Measurements from ENCODE around the gene XPR1.

XPR1 gene

GRCh38 chr1:180915426-180915965, 283.7 kb downstream of the XPR1 start:
- DNase-seq (ENCODE audit: low spot score) = no peak

- no peak for DNase-seq (ENCODE audit: low spot score)
Measured at GRCh38 chr1:180916012-180916770, 284.4 kb downstream of the XPR1 start.

GRCh38 chr1:180916771-180917170, 284.9 kb downstream of the XPR1 start:
- DNase-seq (ENCODE audit: low spot score) = no peak

GRCh38 chr1:180917306-180918065, 285.7 kb downstream of the XPR1 start:
- no peak for DNase-seq (ENCODE audit: low spot score)

GRCh38 chr1:180918519-180918918, 286.7 kb downstream of the XPR1 start:
- no peak for DNase-seq (ENCODE audit: low spot score)

- DNase-seq (ENCODE audit: low spot score) = no peak
Measured at GRCh38 chr1:180919183-180919700, 287.4 kb downstream of the XPR1 start.

- no peak for DNase-seq (ENCODE audit: low spot score)
Measured at GRCh38 chr1:180920193-180920592, 288.4 kb downstream of the XPR1 start.

GRCh38 chr1:180920702-180921101, 288.9 kb downstream of the XPR1 start:
- no peak for DNase-seq (ENCODE audit: low spot score)

- DNase-seq (ENCODE audit: low spot score) = no peak
Measured at GRCh38 chr1:180921386-180921785, 289.6 kb downstream of the XPR1 start.

- no peak for DNase-seq (ENCODE audit: low spot score)
Measured at GRCh38 chr1:180921891-180922630, 290.2 kb downstream of the XPR1 start.

- no peak for DNase-seq (ENCODE audit: low spot score)
Measured at GRCh38 chr1:180922631-180923015, 290.8 kb downstream of the XPR1 start.

GRCh38 chr1:180923021-180923841, 291.4 kb downstream of the XPR1 start:
- peak; percentile 37 for DNase-seq (ENCODE audit: low spot score)

GRCh38 chr1:180923887-180924286, 292.1 kb downstream of the XPR1 start:
- DNase-seq (ENCODE audit: low spot score) = no peak

GRCh38 chr1:180924939-180925338, 293.1 kb downstream of the XPR1 start:
- no peak for DNase-seq (ENCODE audit: low spot score)

- DNase-seq (ENCODE audit: low spot score) = no peak
Measured at GRCh38 chr1:180925471-180926051, 293.7 kb downstream of the XPR1 start.

- DNase-seq (ENCODE audit: low spot score) = peak; percentile 86
Measured at GRCh38 chr1:180926164-180926981, 294.6 kb downstream of the XPR1 start.

- DNase-seq (ENCODE audit: low spot score) = peak; percentile 77
Measured at GRCh38 chr1:180927348-180927747, 295.5 kb downstream of the XPR1 start.

- peak; percentile 36 for DNase-seq (ENCODE audit: low spot score)
Measured at GRCh38 chr1:180927841-180928240, 296.0 kb downstream of the XPR1 start.
